Keratinocyte (primary cell): ENCODE results near the gene KASH5. TPM values are rescaled to one million over a fixed set of nuclear protein-coding genes. Genes with fewer than 3 reads are reported as not detected.
A peak's percentile ranks its signal among the peaks of the same experiment; 100 is the strongest.
"Not testable (repeated sequence)": the region's sequence is repeated elsewhere in the genome, so short reads cannot be mapped to it uniquely, and the experiment has no call there.

Source experiments
- DNase-seq: peaks from one replicate; pipeline ENCODE4 v3.0.0-alpha.2; 2011; ENCODE audit warnings: low read depth, missing footprints, low spot score
- FAIRE-seq: peaks from 2 replicates; lab custom pipeline; 2011; peaks lifted over from hg19 to GRCh38; lab: Jason Lieb, UNC
- H2AFZ ChIP-seq: 2 replicates; pipeline ENCODE4 v1.6.0; 2012; ENCODE audit warnings: low read length, control low read depth, inconsistent platforms; ENCODE audit not compliant: control insufficient read depth
- H3K27ac ChIP-seq: 2 replicates; pipeline ENCODE4 v1.5.1; 2011; ENCODE audit warnings: low read length; ENCODE audit not compliant: control insufficient read depth, insufficient read depth
- H3K27me3 ChIP-seq: 3 replicates; pipeline ENCODE4 v1.6.0; 2011; ENCODE audit warnings: low read length; ENCODE audit not compliant: control insufficient read depth, insufficient read depth; ENCODE audit errors: extremely low read depth
- H3K36me3 ChIP-seq, 2 experiments: 2 replicates in 1 of 2; 3 replicates in 1 of 2; pipeline ENCODE4 v1.5.1; 2011; ENCODE audit warnings: low read length in 2 of 2, mild to moderate bottlenecking in 1 of 2; ENCODE audit not compliant: control insufficient read depth in 2 of 2, insufficient read depth in 2 of 2; ENCODE audit errors: extremely low read depth in 1 of 2
- H3K4me1 ChIP-seq: 3 replicates; pipeline ENCODE4 v1.5.1; 2011; ENCODE audit warnings: low read length; ENCODE audit not compliant: control insufficient read depth, insufficient read depth; ENCODE audit errors: extremely low read depth
- H3K4me2 ChIP-seq: 3 replicates; pipeline ENCODE4 v1.6.0; 2011; ENCODE audit warnings: low read depth, low read length; ENCODE audit not compliant: control insufficient read depth, insufficient read depth; ENCODE audit errors: extremely low read depth
- H3K4me3 ChIP-seq, 3 experiments: fragments of 200-600 bp in 1 of 3; sonication (generic) in 1 of 3; 2 replicates in 2 of 3; 3 replicates in 1 of 3; pipeline ENCODE4 v1.5.1; 2011 to 2016; ENCODE audit warnings: low read length in 3 of 3, mild to moderate bottlenecking in 3 of 3, control low read depth in 2 of 3, inconsistent platforms in 1 of 3, low read depth in 1 of 3, mixed read lengths in 1 of 3, mixed run types in 1 of 3, moderate library complexity in 1 of 3; ENCODE audit not compliant: control insufficient read depth in 2 of 3, insufficient read depth in 2 of 3; ENCODE audit errors: extremely low read depth in 1 of 3
- H3K79me2 ChIP-seq: 2 replicates; pipeline ENCODE4 v1.6.0; 2012; ENCODE audit warnings: low read length; ENCODE audit not compliant: control insufficient read depth, insufficient read depth
- H3K9ac ChIP-seq: 3 replicates; pipeline ENCODE4 v1.6.0; 2011; ENCODE audit warnings: low read length; ENCODE audit not compliant: control insufficient read depth, insufficient read depth; ENCODE audit errors: extremely low read depth
- H3K9me1 ChIP-seq: 3 replicates; pipeline ENCODE4 v1.6.0; 2011; ENCODE audit warnings: low read length; ENCODE audit not compliant: control insufficient read depth, insufficient read depth; ENCODE audit errors: extremely low read depth
- H3K9me3 ChIP-seq: 2 replicates; pipeline ENCODE4 v1.5.1; 2012; ENCODE audit warnings: low read depth, low read length; ENCODE audit not compliant: control insufficient read depth
- H4K20me1 ChIP-seq: 3 replicates; pipeline ENCODE4 v1.6.0; 2011; ENCODE audit warnings: low read length; ENCODE audit not compliant: control insufficient read depth, insufficient read depth; ENCODE audit errors: extremely low read depth
- CTCF ChIP-seq, 3 experiments: IDR thresholded peaks in 1 of 3; conservative IDR thresholded peaks in 1 of 3; optimal IDR thresholded peaks in 1 of 3; 2 replicates in 2 of 3; 3 replicates in 1 of 3; pipeline versions ENCODE3 to v1.5.1; 2011; ENCODE audit warnings: low read length in 3 of 3, mild to moderate bottlenecking in 3 of 3, moderate library complexity in 2 of 3, control low read depth in 1 of 3, inconsistent platforms in 1 of 3; ENCODE audit not compliant: insufficient read depth in 2 of 3; ENCODE audit errors: extremely low read depth in 1 of 3
- EZH2 ChIP-seq: IDR thresholded peaks from one replicate; pipeline ENCODE4 v1.6.1; 2012; ENCODE audit warnings: inconsistent platforms, mild to moderate bottlenecking, low read length, moderate library complexity
- dilution Hi-C: fragments of 300-500 bp; cut with MboI; formaldehyde crosslinking; loops from one replicate; pipeline ENCODE4 v1.7.0; 2020; ENCODE audit warnings: low sequenced_read_pairs; ENCODE audit not compliant: extremely low pct_ligation_motif_present
- polyA plus RNA-seq, 5 experiments: library from polyadenylated mRNA; depleted of rRNA in 3 of 5; stranded (reverse) in 3 of 5; stranded (forward) in 1 of 5; unstranded in 1 of 5; fragments of >200 nt; gene quantifications; 1 replicate in 1 of 5; 2 replicates in 3 of 5; 3 replicates in 1 of 5; pipeline versions ENCODE4 v1.2.1 to v1.2.3, GENCODE V29; 2011 to 2012; ENCODE audit warnings: missing spikeins in 2 of 5, low read depth in 1 of 5, low replicate concordance in 1 of 5

The KASH5 gene
- polyA plus RNA-seq, 1 donor (not counting 4 experiments of a cell fraction or from before 2014, with no cell fraction given), result not detected

DNA sequence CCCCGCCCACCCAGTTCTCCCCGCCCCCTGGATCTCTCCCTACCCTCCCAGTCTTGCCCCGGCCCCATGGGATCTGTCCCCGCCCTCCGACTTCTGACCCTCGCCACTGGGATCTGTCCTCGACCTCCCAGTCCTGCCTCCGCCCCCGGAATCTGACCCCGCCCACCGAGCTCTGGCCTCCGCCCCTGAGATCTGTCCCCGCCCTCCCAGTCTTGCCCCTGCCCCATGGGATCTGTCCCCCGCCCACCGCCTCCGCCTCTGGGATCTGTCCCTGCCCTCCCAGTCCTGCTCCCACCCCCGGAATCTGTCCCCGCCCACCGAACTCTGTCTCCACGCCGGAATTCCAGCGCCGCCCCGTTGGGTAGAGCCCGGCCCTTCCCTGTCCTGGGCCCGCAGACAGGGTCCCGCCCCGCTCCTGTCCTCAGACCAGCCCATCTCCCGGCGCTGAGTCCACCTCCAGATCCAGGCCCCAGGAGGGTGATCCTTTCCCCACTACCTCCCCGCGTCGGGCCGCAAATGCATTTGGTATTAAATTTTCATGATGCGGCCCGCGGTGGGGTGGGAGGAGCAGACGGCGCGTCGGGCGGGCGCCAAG, 54.8 kb downstream of the KASH5 start:
- peaks cover 46% of the 10 kb centered on the region for H3K27me3 ChIP-seq
- H3K9me3 ChIP-seq, result no peaks in the 10 kb centered on the region
- peak overlapping the region; percentile 53 to 79 (median 65) for H3K4me3 ChIP-seq
- H3K9me1 ChIP-seq, result no peaks in the 10 kb centered on the region
- TF ChIP-seq EZH2 (no peak), CTCF (optimal IDR thresholded peaks at IDR 0.05 in 1 of 3, IDR thresholded peaks at IDR 0.05 in 1 of 3, conservative IDR thresholded peaks at IDR 0.05 in 1 of 3; ENCODE audit: extremely low read depth in 1 of 3, insufficient read depth in 2 of 3, low read length in 3 of 3) (no peak)
- peak overlapping the region; percentile 79 for H3K9ac ChIP-seq
- dilution Hi-C loops, result no loop called here
- peak overlapping the region; percentile 13 for H3K27ac ChIP-seq
- FAIRE-seq, result no peak
- H3K4me1 ChIP-seq, result peaks cover 7% of the 10 kb centered on the region
- no peaks in the 10 kb centered on the region for H3K79me2 ChIP-seq
- DNase-seq, result peak; percentile 69
- H3K36me3 ChIP-seq, result peaks cover 0 to 5% of the 10 kb centered on the region in 2 experiments
- H3K4me2 ChIP-seq, result peak overlapping the region; percentile 82
- peak overlapping the region; percentile 95 for H2AFZ ChIP-seq
- H4K20me1 ChIP-seq, result no peaks in the 10 kb centered on the region

- TF ChIP-seq EZH2, result no peak
- peak; percentile 54 to 98 (median 83) for TF ChIP-seq CTCF (optimal IDR thresholded peaks at IDR 0.05 in 1 of 3, IDR thresholded peaks at IDR 0.05 in 1 of 3, conservative IDR thresholded peaks at IDR 0.05 in 1 of 3; ENCODE audit: extremely low read depth in 1 of 3, insufficient read depth in 2 of 3, low read length in 3 of 3)
- peak overlapping the region; percentile 53 to 79 (median 65) for H3K4me3 ChIP-seq
- dilution Hi-C loops, result no loop called here
- peak overlapping the region; percentile 79 for H3K9ac ChIP-seq
- FAIRE-seq (peak; percentile 49), DNase-seq (peak; percentile 73)
- peak overlapping the region; percentile 95 for H2AFZ ChIP-seq
- H3K4me1 ChIP-seq, result peaks cover 7% of the 10 kb centered on the region
- H3K36me3 ChIP-seq, result peaks cover 0 to 9% of the 10 kb centered on the region in 2 experiments
- H3K27ac ChIP-seq, result peak overlapping the region; percentile 13
- peak overlapping the region; percentile 82 for H3K4me2 ChIP-seq
- H3K27me3 ChIP-seq, result peaks cover 39% of the 10 kb centered on the region
- H4K20me1 ChIP-seq, result no peaks in the 10 kb centered on the region
- no peaks in the 10 kb centered on the region for H3K79me2 ChIP-seq
- H3K9me1 ChIP-seq, result no peaks in the 10 kb centered on the region
- no peaks in the 10 kb centered on the region for H3K9me3 ChIP-seq
These were observed 55.5 kb downstream of the KASH5 start for GRCh38 chr19:49443366-49444099.

DNA sequence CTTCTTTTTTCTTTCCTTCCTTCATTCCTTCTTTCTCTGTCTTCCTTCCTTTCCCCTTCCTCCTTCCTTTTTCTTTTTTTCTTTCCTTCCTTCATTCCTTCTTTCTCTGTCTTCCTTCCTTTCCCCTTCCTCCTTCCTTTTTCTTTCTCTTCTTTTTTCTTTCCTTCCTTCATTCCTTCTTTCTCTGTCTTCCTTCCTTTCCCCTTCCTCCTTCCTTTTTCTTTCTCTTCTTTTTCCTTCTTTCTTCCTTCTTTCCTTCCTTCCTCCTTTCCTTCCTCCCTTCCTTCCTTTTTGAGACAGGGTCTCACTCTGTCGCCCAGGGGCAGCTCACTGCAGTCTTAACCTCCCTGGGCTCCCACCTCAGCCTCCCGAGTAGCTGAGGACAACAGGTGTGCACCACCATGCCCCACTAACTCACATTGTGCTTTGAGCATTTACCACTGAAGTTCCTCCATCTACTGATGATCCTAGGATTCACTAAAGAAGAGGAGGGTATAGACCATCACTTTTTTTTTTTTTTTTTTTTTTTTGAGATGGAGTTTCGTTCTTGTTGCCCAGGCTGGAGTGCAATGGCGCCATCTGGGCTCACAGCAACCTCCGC, 56.2 kb downstream of the KASH5 start:
- H3K79me2 ChIP-seq, FAIRE-seq, dilution Hi-C loops, H3K9me1 ChIP-seq, H3K27ac ChIP-seq, H3K9ac ChIP-seq, DNase-seq, H3K9me3 ChIP-seq, H4K20me1 ChIP-seq, H3K4me1 ChIP-seq: not testable (repeated sequence)
- Histone ChIP-seq H3K36me3 (peaks cover 3 to 11% of the 10 kb centered on the region in 2 experiments), H2AFZ (peak overlapping the region; percentile 80), H3K4me3 (peak overlapping the region in 2 of 3 experiments; percentile 65 to 79), H3K4me2 (peak overlapping the region; percentile 82), H3K27me3 (peaks cover 33% of the 10 kb centered on the region)
